Neural cell (in vitro differentiated cells): ENCODE data around the gene MAST4. TPM values are rescaled to one million over a fixed set of nuclear protein-coding genes. Genes with fewer than 3 reads are reported as not detected.

Experiments
- H2AFZ ChIP-seq: fragments of 200-600, 300-800 bp; sonication (generic), shearing (Covaris generic); 2 replicates; pipeline ENCODE4 v1.6.0; 2014; ENCODE audit warnings: low read depth, mild to moderate bottlenecking, antibody characterized with exemption, low read length, moderate library complexity
- H3F3A ChIP-seq: fragments of 200-600 bp; shearing (Covaris generic); 2 replicates; pipeline ENCODE4 v1.6.1; 2016; ENCODE audit warnings: mild to moderate bottlenecking, moderate library complexity, mixed read lengths, antibody characterized with exemption, low read length; ENCODE audit not compliant: insufficient read depth, poor library complexity, severe bottlenecking
- H3K27ac ChIP-seq: fragments of 200-600, 300-800 bp; sonication (generic), shearing (Covaris generic); 2 replicates; pipeline ENCODE4 v1.5.1; 2014; ENCODE audit warnings: mild to moderate bottlenecking, low read length, moderate library complexity
- H3K27me3 ChIP-seq: fragments of 300-800, 200-600 bp; sonication (generic), shearing (Covaris generic); 2 replicates; pipeline ENCODE4 v1.6.0; 2014; ENCODE audit warnings: mild to moderate bottlenecking, low read depth, low read length, moderate library complexity; ENCODE audit not compliant: insufficient read depth
- H3K36me3 ChIP-seq: fragments of 300-800, 200-600 bp; sonication (generic), shearing (Covaris generic); 2 replicates; pipeline ENCODE4 v1.5.1; 2014; ENCODE audit warnings: mild to moderate bottlenecking, antibody characterized with exemption, low read length, moderate library complexity; ENCODE audit not compliant: insufficient read depth
- H3K4me2 ChIP-seq: fragments of 300-800, 200-600 bp; sonication (generic), shearing (Covaris generic); 2 replicates; pipeline ENCODE4 v1.6.0; 2014; ENCODE audit warnings: mild to moderate bottlenecking, low read length
- H3K4me3 ChIP-seq: fragments of 300-800, 200-600 bp; sonication (generic), shearing (Covaris generic); 2 replicates; pipeline ENCODE4 v1.5.1; 2014; ENCODE audit warnings: mild to moderate bottlenecking, low read length, moderate library complexity
- H3K79me2 ChIP-seq: fragments of 200-600 bp; shearing (Covaris generic); replicated peaks from 2 replicates; pipeline ENCODE4 v1.6.0; 2014; ENCODE audit warnings: mild to moderate bottlenecking, low read length, moderate library complexity; ENCODE audit not compliant: insufficient read depth
- H3K9ac ChIP-seq: fragments of 300-800, 200-600 bp; sonication (generic), shearing (Covaris generic); 2 replicates; pipeline ENCODE4 v1.6.1; 2016; ENCODE audit warnings: mild to moderate bottlenecking, low read length, mixed read lengths
- H3K9me2 ChIP-seq: fragments of 200-600 bp; shearing (Covaris generic); 2 replicates; pipeline ENCODE4 v1.6.1; 2016; ENCODE audit warnings: mild to moderate bottlenecking, low read length, mixed read lengths; ENCODE audit not compliant: insufficient read depth
- H3K9me3 ChIP-seq: fragments of 200-600, 300-800 bp; sonication (generic), shearing (Covaris generic); 2 replicates; pipeline ENCODE4 v1.6.1; 2016; ENCODE audit warnings: mild to moderate bottlenecking, mixed run types, low read length, moderate library complexity, mixed read lengths
- H4K20me1 ChIP-seq: fragments of 200-600 bp; shearing (Covaris generic); 2 replicates; pipeline ENCODE4 v1.6.1; 2016; ENCODE audit warnings: mild to moderate bottlenecking, mixed run types; ENCODE audit not compliant: insufficient read depth
- CTCF ChIP-seq: fragments of 450-650 bp; IDR thresholded peaks from 2 replicates; pipeline ENCODE4 v1.5.1; 2014; ENCODE audit warnings: antibody characterized with exemption, mild to moderate bottlenecking, moderate library complexity; ENCODE audit not compliant: poor library complexity, severe bottlenecking
- EP300 ChIP-seq: fragments of 450-650 bp; conservative IDR thresholded peaks from 2 replicates; pipeline ENCODE4 v1.6.1; 2014; ENCODE audit warnings: antibody characterized with exemption, mild to moderate bottlenecking, moderate library complexity; ENCODE audit not compliant: poor library complexity, severe bottlenecking
- EZH2 ChIP-seq: fragments of 200-600, 300-800 bp; shearing (Covaris generic), sonication (generic); IDR thresholded peaks from 2 replicates; pipeline ENCODE4 v1.6.1; 2014; ENCODE audit warnings: antibody characterized with exemption, low read length, borderline replicate concordance, mild to moderate bottlenecking; ENCODE audit not compliant: insufficient read depth, poor library complexity, severe bottlenecking
- MXI1 ChIP-seq: fragments of 450-650 bp; conservative IDR thresholded peaks from 2 replicates; pipeline ENCODE4 v1.6.1; 2014; ENCODE audit warnings: antibody characterized with exemption, mild to moderate bottlenecking; ENCODE audit not compliant: poor library complexity, severe bottlenecking
- POLR2AphosphoS5 ChIP-seq: IDR thresholded peaks from 2 replicates; pipeline ENCODE4 v1.6.1; 2012
- RAD21 ChIP-seq: fragments of 450-650 bp; conservative IDR thresholded peaks from 2 replicates; pipeline ENCODE4 v1.6.1; 2014; ENCODE audit warnings: antibody characterized with exemption, mild to moderate bottlenecking, moderate library complexity
- SMC3 ChIP-seq: fragments of 450-650 bp; conservative IDR thresholded peaks from 2 replicates; pipeline ENCODE4 v1.6.1; 2014; ENCODE audit warnings: antibody characterized with exemption, mild to moderate bottlenecking, moderate library complexity; ENCODE audit not compliant: poor library complexity
- TAF1 ChIP-seq: IDR thresholded peaks from 2 replicates; pipeline ENCODE4 v1.6.1; 2012; ENCODE audit warnings: low read depth
- polyA plus RNA-seq: library from polyadenylated mRNA; depleted of rRNA; stranded (reverse); fragments of >200 nt; gene quantifications from 2 replicates; pipeline ENCODE4 v1.2.3, GENCODE V29; 2014
- TF ChIP-seq, protein P1 (sequence below): IDR thresholded peaks from 2 replicates; pipeline ENCODE4 v1.6.1; 2012; ENCODE audit warnings: borderline replicate concordance

The MAST4 gene
- polyA plus RNA-seq, 1 donor from 2014 or later: 2.3 TPM

DNA sequence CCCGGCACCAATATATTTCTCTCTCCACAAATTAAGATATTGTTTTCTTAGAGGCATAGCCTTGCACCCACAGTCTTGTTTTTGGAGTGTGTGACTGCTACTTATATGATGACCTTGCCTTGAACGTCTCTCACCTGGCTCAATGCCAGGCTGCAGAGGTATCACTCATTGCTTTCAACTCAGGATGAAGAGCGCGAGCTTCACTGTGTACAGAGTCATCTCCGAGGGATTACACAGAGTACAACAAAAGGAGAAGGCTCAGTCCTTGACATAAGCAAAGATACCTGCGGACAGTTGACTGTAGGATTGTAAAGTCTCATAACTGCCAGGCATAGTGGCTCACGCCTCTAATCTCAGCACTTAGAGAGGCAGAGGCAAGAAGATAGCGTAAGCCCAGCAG, 546.6 kb downstream of the MAST4 start:
- H3K36me3 ChIP-seq: no peaks in the 10 kb centered on the region
- H3K27ac ChIP-seq: no peak overlapping the region
- no peaks in the 10 kb centered on the region for H3F3A ChIP-seq
- no peaks in the 10 kb centered on the region for H4K20me1 ChIP-seq
- no peaks in the 10 kb centered on the region for H3K27me3 ChIP-seq
- no peaks in the 10 kb centered on the region for H3K79me2 ChIP-seq
- H3K9me2 ChIP-seq: no peaks in the 10 kb centered on the region
- no peaks in the 10 kb centered on the region for H3K9me3 ChIP-seq
- H3K9ac ChIP-seq: no peak overlapping the region
- no peak overlapping the region for H2AFZ ChIP-seq
- H3K4me2 ChIP-seq: no peak overlapping the region
- no peak for TF ChIP-seq EP300
- no peak for TF ChIP-seq POLR2AphosphoS5
- no peak for TF ChIP-seq CTCF
- TF ChIP-seq TAF1: no peak
- TF ChIP-seq, protein P1, sequence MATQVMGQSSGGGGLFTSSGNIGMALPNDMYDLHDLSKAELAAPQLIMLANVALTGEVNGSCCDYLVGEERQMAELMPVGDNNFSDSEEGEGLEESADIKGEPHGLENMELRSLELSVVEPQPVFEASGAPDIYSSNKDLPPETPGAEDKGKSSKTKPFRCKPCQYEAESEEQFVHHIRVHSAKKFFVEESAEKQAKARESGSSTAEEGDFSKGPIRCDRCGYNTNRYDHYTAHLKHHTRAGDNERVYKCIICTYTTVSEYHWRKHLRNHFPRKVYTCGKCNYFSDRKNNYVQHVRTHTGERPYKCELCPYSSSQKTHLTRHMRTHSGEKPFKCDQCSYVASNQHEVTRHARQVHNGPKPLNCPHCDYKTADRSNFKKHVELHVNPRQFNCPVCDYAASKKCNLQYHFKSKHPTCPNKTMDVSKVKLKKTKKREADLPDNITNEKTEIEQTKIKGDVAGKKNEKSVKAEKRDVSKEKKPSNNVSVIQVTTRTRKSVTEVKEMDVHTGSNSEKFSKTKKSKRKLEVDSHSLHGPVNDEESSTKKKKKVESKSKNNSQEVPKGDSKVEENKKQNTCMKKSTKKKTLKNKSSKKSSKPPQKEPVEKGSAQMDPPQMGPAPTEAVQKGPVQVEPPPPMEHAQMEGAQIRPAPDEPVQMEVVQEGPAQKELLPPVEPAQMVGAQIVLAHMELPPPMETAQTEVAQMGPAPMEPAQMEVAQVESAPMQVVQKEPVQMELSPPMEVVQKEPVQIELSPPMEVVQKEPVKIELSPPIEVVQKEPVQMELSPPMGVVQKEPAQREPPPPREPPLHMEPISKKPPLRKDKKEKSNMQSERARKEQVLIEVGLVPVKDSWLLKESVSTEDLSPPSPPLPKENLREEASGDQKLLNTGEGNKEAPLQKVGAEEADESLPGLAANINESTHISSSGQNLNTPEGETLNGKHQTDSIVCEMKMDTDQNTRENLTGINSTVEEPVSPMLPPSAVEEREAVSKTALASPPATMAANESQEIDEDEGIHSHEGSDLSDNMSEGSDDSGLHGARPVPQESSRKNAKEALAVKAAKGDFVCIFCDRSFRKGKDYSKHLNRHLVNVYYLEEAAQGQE: no peak
- TF ChIP-seq RAD21: no peak
- TF ChIP-seq SMC3: no peak
- no peak for TF ChIP-seq MXI1
- no peak for TF ChIP-seq EZH2
- no peak overlapping the region for H3K4me3 ChIP-seq

DNA sequence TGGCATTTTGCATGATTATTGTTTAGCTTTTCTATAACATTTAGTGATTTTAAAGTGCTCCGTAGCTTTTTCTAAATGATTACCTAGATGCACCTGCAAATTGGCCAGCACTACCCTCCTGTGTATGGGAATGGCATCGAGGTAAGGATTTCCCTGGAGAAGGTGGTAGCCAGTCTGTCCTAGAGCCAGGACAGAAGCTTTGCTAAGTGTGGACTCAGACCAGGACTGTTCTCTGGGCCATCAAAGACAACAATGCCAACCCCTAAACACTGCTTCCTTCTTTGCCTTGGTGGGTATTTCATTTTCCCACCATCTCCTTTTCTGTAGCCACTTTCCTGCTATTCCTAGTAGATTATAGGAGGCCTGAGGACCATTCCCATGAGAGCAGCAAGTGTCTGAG, 547.4 kb downstream of the MAST4 start:
- H3K9ac ChIP-seq: no peak overlapping the region

More for the DNA sequence above, 547.4 kb downstream of the MAST4 start:
- no peaks in the 10 kb centered on the region for H3K36me3 ChIP-seq
- no peak overlapping the region for H3K4me3 ChIP-seq
- H4K20me1 ChIP-seq: no peaks in the 10 kb centered on the region
- no peak overlapping the region for H2AFZ ChIP-seq
- H3F3A ChIP-seq: no peaks in the 10 kb centered on the region
- H3K9me2 ChIP-seq: no peaks in the 10 kb centered on the region
- H3K27ac ChIP-seq: no peak overlapping the region
- H3K9me3 ChIP-seq: no peaks in the 10 kb centered on the region
- H3K27me3 ChIP-seq: no peaks in the 10 kb centered on the region
- no peaks in the 10 kb centered on the region for H3K79me2 ChIP-seq
- no peak for TF ChIP-seq POLR2AphosphoS5
- no peak for TF ChIP-seq CTCF
- TF ChIP-seq, protein P1: no peak
- no peak for TF ChIP-seq MXI1
- TF ChIP-seq SMC3: no peak
- TF ChIP-seq EZH2: no peak
- TF ChIP-seq TAF1: no peak
- TF ChIP-seq EP300: no peak
- no peak for TF ChIP-seq RAD21
- no peak overlapping the region for H3K4me2 ChIP-seq
